Endothelial cell of umbilical vein (primary cell): ENCODE data around the gene COL19A1.

Source experiments
- CTCF ChIP-seq, 2 donors: IDR thresholded peaks; 1 replicate in 1 of 2; 2 replicates in 1 of 2; pipeline ENCODE4 v1.5.1; 2011; ENCODE audit warnings: low read length in 2 of 2, mild to moderate bottlenecking in 2 of 2, moderate library complexity in 2 of 2, control low read depth in 1 of 2, inconsistent platforms in 1 of 2, low read depth in 1 of 2; ENCODE audit not compliant: insufficient read depth in 1 of 2; ENCODE audit errors: extremely low read depth in 1 of 2
- EZH2 ChIP-seq: IDR thresholded peaks from 2 replicates; pipeline ENCODE4 v1.6.1; 2012; ENCODE audit warnings: borderline replicate concordance, low read depth, mild to moderate bottlenecking, moderate library complexity, low read length, inconsistent platforms; ENCODE audit not compliant: severe bottlenecking
- JUN ChIP-seq: IDR thresholded peaks from 2 replicates; pipeline ENCODE4 v1.6.1; 2011; ENCODE audit warnings: borderline replicate concordance, low read depth; ENCODE audit not compliant: insufficient read length, insufficient read depth
- MAX ChIP-seq: IDR thresholded peaks from 2 replicates; pipeline ENCODE4 v1.6.1; 2011; ENCODE audit not compliant: insufficient read depth, insufficient read length
- MYC ChIP-seq: IDR thresholded peaks from one replicate; pipeline ENCODE4 v1.6.1; 2011; ENCODE audit warnings: mild to moderate bottlenecking, low read depth, low read length
- POLR2A ChIP-seq: IDR thresholded peaks from 2 replicates; pipeline ENCODE4 v1.6.1; 2012; ENCODE audit warnings: low read depth, mild to moderate bottlenecking, control low read depth, low read length
- POLR2AphosphoS5 ChIP-seq: IDR thresholded peaks from 2 replicates; pipeline ENCODE4 v1.6.1; 2012; ENCODE audit warnings: low read depth, mild to moderate bottlenecking, control low read depth, low read length, moderate library complexity; ENCODE audit not compliant: insufficient read depth

DNA sequence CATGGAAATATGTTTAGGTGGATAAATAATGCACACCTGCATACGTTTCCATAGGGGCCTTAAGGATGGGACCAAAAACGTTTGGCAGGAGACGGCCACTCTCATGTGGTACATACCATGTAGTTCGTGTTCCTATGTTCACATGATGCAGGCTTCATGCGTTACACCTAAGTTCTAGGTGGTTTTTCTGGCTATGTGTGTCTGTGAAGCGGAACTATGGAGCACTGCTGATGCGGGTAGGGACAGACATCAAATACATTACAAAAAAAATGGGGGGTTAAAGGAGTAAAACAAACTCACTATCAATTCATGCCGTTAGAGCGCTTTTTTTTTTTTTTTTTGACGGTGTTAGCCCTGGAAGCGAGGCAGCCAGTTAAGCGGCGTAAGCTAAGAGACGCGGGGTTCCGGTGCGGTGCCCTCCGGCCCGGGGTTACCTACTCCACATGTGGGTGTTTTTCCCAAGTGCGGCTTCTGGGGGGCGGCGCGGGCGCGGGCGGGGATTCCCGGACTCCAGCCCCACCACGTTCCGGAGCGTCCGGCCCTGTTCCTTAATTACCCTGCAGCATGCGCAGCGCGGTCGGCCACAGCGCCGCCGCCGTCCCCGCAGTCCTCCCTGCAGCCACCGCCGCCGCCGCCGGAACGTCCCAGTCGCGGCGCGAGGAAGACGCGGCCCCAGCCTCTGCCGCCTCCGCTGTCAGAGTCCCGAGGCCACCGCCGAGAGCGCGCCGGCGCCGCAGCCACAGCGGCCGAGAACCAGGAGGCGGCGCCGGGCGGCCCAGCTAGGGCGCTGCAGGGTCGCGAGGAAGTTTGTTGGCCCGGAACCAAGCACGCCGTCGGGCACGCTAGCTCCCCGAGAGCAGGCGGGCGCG lies 648 bp downstream of the COL19A1 start:
- TF ChIP-seq CTCF (IDR thresholded peaks at IDR 0.05; ENCODE audit: extremely low read depth in 1 of 2, insufficient read depth in 1 of 2, low read depth in 1 of 2, low read length in 2 of 2) (peak in 1 of 2 donors; percentile 2), POLR2AphosphoS5 (no peak), POLR2A (no peak), EZH2 (no peak), MAX (no peak), JUN (no peak), MYC (no peak)
